Eye (tissue), 1 donor: Measurements from ENCODE around the gene ABI1.

ENCODE experiments used
- DNase-seq: peaks from one replicate; pipeline ENCODE4 v3.0.0-alpha.2; 2015

The ABI1 gene

GRCh38 chr10:26765549-26765948, 95.2 kb downstream of the ABI1 start:
- no peak for DNase-seq

DNA sequence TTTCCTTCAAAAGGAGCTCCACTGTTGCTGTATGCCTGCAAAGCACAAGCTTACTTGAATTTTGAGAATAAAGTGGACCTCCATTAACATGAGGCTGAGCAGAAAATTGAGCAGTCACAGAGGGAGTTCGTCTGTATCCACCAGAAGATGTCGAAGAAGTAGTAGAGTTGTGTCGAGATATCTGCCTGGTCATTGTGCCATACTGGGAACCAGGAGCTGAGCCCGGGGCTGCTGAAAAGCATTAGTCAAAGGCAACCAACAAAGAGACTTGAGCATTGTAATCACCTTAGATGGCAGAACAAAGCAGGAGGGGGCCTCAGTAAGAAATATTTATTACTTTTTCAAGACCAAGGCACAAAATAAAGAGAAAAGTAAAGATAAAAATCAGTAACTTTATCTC, 101.8 kb downstream of the ABI1 start:
- DNase-seq: no peak

DNA sequence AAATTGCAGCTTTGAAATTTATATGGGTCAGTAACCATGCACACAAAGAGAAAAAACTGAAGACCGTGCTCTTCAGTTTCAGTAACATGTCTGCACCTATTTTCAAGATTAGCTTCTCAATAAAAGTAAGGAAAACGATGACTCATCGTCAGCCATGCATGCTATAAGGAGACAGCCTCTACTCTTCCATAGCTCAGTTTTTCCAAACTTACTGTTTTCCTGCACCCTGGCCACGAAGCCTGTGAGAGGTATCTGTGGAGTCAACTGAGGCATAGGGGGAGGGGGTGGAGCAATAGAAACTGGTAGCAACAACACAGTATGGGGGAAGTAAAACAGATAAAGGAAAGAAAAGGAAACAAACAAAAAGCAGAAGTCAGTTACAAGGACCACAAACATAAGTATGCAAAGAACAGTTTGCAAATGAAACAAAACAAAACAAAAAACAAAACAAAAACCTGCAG, 105.3 kb downstream of the ABI1 start:
- DNase-seq: no peak

DNA sequence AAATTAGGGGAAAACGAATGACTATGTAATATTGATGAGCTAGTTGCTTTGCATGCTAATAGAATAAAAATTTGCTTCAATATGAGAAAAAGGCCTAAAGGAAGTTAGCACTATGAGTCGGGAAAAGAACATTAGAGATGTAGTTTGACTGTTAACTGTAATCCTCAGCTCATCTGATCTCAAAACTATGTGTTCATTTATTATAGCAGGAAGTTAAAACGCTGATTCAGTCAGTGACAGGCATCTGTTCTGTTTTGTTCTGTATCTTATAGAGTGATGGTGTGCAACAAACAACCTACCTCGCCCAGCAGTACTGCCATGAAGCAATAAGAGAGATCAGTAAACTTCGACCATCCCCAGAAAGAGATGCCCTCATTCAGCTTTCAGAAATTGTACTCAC, 114.7 kb downstream of the ABI1 start:
- DNase-seq: no peak

DNA sequence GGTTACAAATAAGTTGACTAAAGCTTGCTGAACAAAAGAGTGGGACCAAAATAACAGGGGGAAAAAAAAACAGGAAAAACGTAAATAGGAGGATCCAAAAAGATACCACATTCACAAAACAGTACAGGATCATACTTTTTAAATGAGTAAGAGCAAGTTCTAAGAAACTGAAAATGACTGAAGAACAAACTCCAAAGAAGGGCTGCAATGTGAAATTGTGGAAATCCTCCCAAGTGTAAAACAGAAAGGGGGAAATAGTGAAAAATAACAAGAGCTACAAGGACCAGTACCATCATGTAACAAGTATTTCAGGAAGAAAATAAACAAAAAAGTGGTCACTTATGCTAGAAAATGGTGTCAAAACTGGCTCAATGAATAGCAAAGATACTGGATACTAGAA, 116.9 kb downstream of the ABI1 start:
- DNase-seq: no peak

DNA sequence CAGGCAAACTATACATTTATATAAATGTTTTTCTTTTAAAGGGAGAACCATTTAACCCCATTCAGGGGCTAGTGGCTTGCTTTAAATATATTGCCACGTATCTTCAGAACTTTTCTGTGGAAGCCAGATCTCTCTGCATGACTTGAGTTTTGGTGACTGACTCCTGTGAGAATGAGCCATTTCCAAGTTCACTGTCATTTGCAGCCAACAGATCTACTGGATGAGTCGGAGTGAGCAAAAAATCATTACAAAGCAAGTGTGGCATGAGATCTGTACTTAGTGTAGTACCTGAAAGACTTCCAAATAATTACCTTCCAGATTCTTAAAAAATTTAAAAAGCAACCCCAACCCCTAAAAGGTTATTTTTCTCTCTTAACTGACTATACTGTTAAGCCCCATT, 117.7 kb downstream of the ABI1 start:
- DNase-seq: no peak

GRCh38 chr10:26741368-26741767, 119.4 kb downstream of the ABI1 start:
- no peak for DNase-seq

DNA sequence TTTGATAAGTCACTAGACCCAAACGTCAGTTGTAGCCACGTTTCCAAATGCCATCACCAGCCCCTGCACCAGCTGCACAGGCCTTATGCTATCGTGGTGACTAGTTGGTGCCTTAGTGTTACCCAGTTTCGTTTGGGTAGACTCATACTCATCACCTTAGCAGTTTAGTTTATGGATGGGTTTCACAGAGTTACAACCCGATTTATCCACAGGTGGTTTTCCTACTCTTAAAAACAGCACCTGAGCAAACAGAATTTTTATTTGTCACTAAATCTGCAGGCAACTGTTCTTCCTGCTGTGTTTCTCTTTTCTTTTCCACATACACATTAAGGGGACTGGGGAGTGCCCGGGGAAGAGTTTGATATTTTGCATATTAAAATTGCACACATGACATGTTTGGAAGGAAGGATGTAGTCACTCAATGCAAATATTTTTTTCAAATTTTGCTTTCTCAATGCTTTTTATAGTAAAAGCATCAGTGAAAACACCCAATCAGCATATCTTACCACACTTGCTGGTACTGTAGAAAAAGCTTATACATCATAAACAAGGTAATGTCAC, 121.6 kb downstream of the ABI1 start:
- DNase-seq: no peak

- DNase-seq: no peak
These were observed 122.4 kb downstream of the ABI1 start for GRCh38 chr10:26738301-26738911.

DNA sequence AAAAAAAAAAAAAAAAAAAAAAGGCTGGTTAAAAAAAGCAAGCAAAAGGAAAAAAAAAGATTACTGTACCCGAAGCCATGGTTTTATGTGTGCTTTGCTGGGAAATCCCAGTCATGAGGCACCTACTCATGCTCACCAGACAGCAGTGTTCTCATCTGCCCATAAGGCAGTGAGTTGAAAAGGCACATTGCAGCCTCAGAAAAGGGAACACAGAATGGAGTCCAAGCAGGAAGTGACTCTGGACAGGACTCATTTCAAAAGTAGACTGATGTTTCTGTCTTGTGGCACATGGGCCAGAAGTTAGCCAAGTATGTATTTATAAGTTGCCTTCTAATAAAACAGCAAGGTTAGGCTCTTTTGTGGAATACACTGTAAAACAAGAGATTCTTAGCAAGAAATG, 123.0 kb downstream of the ABI1 start:
- no peak for DNase-seq

DNA sequence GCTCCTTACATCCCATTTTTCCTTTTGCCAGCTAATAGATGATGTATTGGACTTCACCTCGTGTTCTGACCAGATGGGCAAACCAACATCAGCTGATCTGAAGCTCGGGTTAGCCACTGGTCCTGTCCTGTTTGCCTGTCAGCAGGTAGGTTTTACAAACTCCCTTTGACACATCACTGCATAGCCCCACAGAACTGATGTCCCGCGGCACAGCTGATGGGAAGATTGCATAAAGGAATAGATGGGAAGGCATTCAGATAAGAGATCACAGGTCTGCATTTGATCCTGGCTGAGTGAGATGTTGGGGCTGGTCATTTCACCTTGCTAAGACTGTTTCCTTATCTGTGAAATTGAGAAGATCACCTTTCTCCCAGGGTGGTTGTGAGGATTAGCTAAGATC, 125.3 kb downstream of the ABI1 start:
- no peak for DNase-seq

- DNase-seq: peak; percentile 27
These were observed 126.8 kb downstream of the ABI1 start for GRCh38 chr10:26733750-26734568.

GRCh38 chr10:26730552-26730951, 130.2 kb downstream of the ABI1 start:
- DNase-seq: no peak

DNA sequence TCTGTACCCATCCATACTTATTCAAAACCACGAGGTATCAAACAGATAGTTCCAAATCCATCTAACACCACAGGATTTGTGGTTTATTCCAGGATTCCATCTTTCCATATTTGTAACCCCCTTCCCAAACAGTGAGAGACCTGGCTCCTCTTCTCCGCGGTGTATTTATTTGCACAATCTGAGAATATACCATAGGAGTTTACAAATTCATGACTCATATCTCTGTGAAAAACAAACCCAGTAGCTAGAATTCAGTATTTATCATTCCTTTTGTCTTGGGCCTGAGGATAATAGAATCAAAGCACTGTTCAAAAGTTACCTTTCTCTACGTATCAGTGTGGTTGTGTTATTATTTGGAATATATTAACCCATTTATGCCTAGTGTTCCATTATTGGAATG, 131.4 kb downstream of the ABI1 start:
- no peak for DNase-seq

- DNase-seq: no peak
These were observed 131.8 kb downstream of the ABI1 start for GRCh38 chr10:26728957-26729356.

DNA sequence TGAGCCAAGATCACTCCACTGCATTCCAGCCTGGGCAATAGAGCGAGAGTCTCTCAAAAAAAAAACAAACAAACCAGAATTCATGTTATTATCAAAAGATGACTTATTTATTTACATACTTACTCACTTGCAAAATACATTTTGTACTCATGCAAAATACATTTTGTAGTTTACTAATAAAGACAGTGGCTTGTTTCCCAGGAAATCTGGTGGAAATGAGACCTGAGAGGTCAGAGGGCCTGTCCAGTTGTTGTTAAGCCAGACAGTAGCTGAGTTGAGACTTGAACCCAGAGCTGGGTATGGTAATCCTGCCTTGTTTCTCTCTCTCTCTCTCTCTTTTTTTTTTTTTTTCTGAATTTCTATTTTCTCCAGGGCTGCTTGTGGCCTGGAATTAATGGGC, 133.8 kb downstream of the ABI1 start:
- DNase-seq: no peak

DNA sequence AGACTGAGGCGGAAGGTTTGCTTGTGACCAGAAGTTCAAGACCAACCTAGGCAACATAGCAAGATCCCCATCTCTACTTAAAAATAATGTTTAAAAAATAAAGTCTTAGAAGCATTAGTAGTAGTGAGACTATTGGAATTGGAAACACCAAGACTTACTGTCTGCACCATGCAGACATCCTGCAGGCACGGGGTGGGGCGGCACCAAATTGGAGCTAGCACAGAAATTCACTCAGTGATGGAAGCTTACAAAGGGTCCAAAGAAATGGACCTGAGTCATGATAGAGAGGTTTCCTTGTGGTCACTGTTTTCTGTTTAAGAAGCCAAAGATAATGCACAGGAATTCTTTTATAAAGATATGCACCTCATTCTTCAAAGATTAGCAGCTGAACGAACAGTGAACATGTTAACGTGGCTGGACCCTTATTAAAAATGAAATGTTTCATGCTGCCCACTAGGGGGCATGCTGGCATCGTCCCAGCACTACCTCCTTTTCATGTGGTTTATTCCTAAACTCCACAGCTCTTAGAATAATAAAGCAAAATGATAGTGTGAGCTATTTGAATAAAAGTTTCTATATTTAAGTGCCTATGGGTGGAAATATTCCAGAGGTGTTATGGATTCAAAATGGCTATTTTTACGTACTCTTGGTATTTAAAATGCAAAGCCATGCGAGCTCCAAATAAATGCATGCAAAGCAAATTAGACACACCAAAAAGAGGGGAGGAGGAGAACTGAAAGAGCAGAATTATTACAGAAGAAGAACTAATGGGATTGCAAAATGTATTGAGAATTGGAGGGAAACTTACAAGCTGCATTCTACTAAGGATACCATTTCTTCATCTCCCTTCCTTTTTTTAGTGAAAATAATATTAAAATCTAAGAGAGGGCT, 134.7 kb downstream of the ABI1 start:
- DNase-seq: peak; percentile 75

DNA sequence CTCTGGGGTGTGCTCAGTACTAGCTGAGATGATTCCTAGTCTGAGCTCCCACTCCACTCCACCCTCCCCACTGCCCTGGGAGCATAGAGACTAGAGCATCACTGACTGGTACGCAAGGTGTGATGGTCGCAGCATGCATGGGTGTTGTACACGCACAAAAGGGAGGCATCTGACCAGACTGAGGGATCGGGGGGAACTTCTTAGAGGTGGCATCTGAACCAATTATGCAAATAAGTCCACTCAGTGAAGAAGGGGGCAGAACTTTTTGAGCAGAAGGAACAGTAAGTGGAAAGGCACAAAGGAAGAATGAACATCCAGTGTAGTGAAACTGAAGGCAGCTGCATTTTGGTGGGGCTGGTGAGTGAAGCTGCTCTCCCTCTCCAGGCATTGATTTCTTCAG, 137.7 kb downstream of the ABI1 start:
- no peak for DNase-seq

GRCh38 chr10:26721561-26721960, 139.2 kb downstream of the ABI1 start:
- DNase-seq: no peak

DNA sequence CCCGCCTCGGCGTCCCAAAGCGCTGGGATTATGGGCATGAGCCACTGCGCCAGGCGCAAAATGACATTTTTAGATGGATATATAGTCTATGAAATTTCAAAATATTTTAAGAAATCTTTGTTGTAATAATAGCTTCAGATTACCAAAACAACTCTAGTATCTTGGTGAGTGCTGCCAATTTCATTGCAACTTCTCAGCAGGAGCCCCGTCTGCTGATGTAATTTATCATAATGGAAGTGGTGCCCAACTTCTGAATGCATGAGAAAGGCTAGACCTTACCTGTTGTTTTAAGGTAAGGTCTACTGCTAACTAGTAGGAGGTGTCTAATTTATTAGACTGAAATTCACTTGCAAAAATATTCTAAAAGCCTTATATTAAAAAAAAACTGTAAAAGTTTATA, 143.3 kb downstream of the ABI1 start:
- no peak for DNase-seq

- peak; percentile 45 for DNase-seq
These were observed 145.6 kb downstream of the ABI1 start for GRCh38 chr10:26715137-26715487.

DNA sequence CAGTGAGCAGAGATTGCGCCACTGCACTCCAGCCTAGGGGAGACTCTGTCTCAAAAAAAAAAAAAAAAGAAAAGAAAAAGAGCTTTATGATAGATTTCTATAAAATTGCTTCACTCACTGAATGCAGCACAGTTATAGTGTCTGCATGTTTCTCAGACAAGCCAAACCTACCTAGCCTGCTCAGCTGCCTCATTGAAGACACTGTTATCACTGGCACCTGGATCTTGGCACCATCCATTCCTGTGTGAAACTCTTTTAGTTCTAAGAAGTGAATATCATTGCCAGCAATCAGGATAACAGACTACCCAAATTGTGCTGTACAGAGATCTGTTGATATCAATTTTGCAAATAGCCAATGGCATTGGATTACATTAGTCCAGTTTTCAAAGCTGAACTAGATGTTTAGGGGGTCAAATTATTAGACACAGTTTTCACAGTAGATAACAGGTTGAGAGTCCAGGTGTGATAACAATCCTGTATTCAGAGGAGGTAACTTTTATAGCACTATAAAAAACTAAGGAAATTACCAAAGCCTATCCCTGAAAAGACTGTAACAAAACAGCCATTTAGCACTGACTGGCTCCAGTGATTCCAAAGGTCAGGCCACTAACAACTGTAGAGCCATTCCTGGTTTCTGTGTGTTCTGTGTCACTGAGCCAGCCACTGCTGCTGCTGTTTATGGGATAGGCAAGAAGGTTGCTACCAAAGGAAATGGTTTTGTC, 146.2 kb downstream of the ABI1 start:
- no peak for DNase-seq

GRCh38 chr10:26711324-26711723, 149.4 kb downstream of the ABI1 start:
- DNase-seq: no peak
